Activated B cell treated with CpG ODN at 0.5 μM for 24 hours (primary cell): Measurements from ENCODE around the gene CCDC182. TPM values are rescaled to one million over a fixed set of nuclear protein-coding genes. Genes with fewer than 3 reads are reported as not detected.

Source experiments
- ATAC-seq: fragments of 200-7000 bp; cut with Tn5 transposase; one replicate; pipeline ENCODE4 v1.10.0; 2021; ENCODE audit warnings: low read depth, mild to moderate bottlenecking, moderate library complexity
- CTCF ChIA-PET: fragments of 350-600 bp; sonication (Branson Sonifier 250); formaldehyde crosslinking; loops from one replicate; lab custom pipeline; 2021; ENCODE audit warnings: antibody characterized with exemption; lab: Charles Lee
- POLR2A ChIA-PET: fragments of 350-600 bp; sonication (Branson Sonifier 250); formaldehyde crosslinking; loops from one replicate; lab custom pipeline; 2021; ENCODE audit warnings: antibody characterized with exemption; lab: Charles Lee
- DNase-seq: peaks from one replicate; pipeline ENCODE4 v3.0.0; 2022
- H3K27ac Mint-ChIP-seq: one replicate; pipeline ENCODE4 v1.8.0; 2020; ENCODE audit warnings: mixed read lengths
- H3K27me3 Mint-ChIP-seq: one replicate; pipeline ENCODE4 v1.8.0; 2021; ENCODE audit warnings: mixed read lengths
- H3K36me3 Mint-ChIP-seq: one replicate; pipeline ENCODE4 v1.8.0; 2021; ENCODE audit warnings: low read depth, mixed read lengths
- H3K4me1 Mint-ChIP-seq: one replicate; pipeline ENCODE4 v1.8.0; 2021; ENCODE audit warnings: mixed read lengths
- H3K4me3 Mint-ChIP-seq: one replicate; pipeline ENCODE4 v1.8.0; 2020; ENCODE audit warnings: mild to moderate bottlenecking, mixed read lengths
- H3K9me3 Mint-ChIP-seq: one replicate; pipeline ENCODE4 v1.8.0; 2020; ENCODE audit warnings: mixed read lengths
- CTCF ChIP-seq: fragments of 200-600 bp; IDR thresholded peaks from one replicate; pipeline ENCODE4 v1.8.0; 2022; ENCODE audit warnings: antibody characterized with exemption, mild to moderate bottlenecking
- intact Hi-C: fragments of 100-400 bp; cut with micrococcal nuclease; formaldehyde crosslinking; loops from one replicate; pipeline ENCODE4 v1.15.1; 2024
- total RNA-seq: library from RNA; stranded (reverse); gene quantifications from 2 replicates; pipeline ENCODE4 v1.2.3, GENCODE V29; 2022

The CCDC182 gene
- total RNA-seq, 1 donor from 2014 or later = not detected

- ChIA-PET POLR2A (interaction anchor here (0.6 kb wide), 1 partner anchor 186 kb away, joined by 3 read pairs; no protein-coding TSS in a partner anchor), CTCF (interaction anchor here (1.0 to 3.2 kb wide), 6 partner anchors 8 to 497 kb away, joined by 3 to 34 read pairs (median 4); no protein-coding TSS in a partner anchor)
- no peak for DNase-seq
- Mint-ChIP-seq H3K27me3 (no peaks in the 10 kb centered on the region), H3K9me3 (no peaks in the 10 kb centered on the region), H3K4me3 (no peak overlapping the region), H3K4me1 (peaks cover 25% of the 10 kb centered on the region), H3K27ac (no peak overlapping the region), H3K36me3 (no peaks in the 10 kb centered on the region)
- intact Hi-C loops = loop anchor here (1.0 to 10.0 kb wide), 3 partner anchors 278 to 609 kb away; no protein-coding TSS in a partner anchor
- no peak for ATAC-seq
- TF ChIP-seq CTCF = no peak
Observed at GRCh38 chr17:57740235-57740528, 4.9 kb downstream of the CCDC182 start.

GRCh38 chr17:57739402-57740234 lies 5.5 kb downstream of the CCDC182 start:
- no peak for TF ChIP-seq CTCF
- peaks cover 25% of the 10 kb centered on the region for H3K4me1 Mint-ChIP-seq
- H3K9me3 Mint-ChIP-seq = no peaks in the 10 kb centered on the region
- H3K4me3 Mint-ChIP-seq = no peak overlapping the region
- no peaks in the 10 kb centered on the region for H3K27me3 Mint-ChIP-seq
- ATAC-seq (peak; percentile 58), DNase-seq (no peak)
- no peaks in the 10 kb centered on the region for H3K36me3 Mint-ChIP-seq
- intact Hi-C loops = loop anchor here (1.0 to 10.0 kb wide), 3 partner anchors 277 to 608 kb away; no protein-coding TSS in a partner anchor
- ChIA-PET CTCF (interaction anchor here (1.0 to 3.2 kb wide), 7 partner anchors 9 to 497 kb away, joined by 3 to 34 read pairs (median 3); no protein-coding TSS in a partner anchor), POLR2A (interaction anchor here (0.6 kb wide), 1 partner anchor 186 kb away, joined by 3 read pairs; no protein-coding TSS in a partner anchor)
- no peak overlapping the region for H3K27ac Mint-ChIP-seq

GRCh38 chr17:57737450-57737849 lies 7.6 kb downstream of the CCDC182 start:
- no peak for TF ChIP-seq CTCF

GRCh38 chr17:57735707-57736106 lies 9.4 kb downstream of the CCDC182 start:
- Mint-ChIP-seq H3K27ac (no peak overlapping the region), H3K9me3 (no peaks in the 10 kb centered on the region), H3K27me3 (no peaks in the 10 kb centered on the region), H3K36me3 (no peaks in the 10 kb centered on the region), H3K4me1 (peaks cover 18% of the 10 kb centered on the region), H3K4me3 (no peak overlapping the region)
- ChIA-PET CTCF (interaction anchor here (1.4 to 1.9 kb wide), 3 partner anchors 11 to 493 kb away, joined by 4 to 8 read pairs (median 5); no protein-coding TSS in a partner anchor), POLR2A (no interaction called here)
- DNase-seq (no peak), ATAC-seq (peak; percentile 31)
- TF ChIP-seq CTCF = no peak
- intact Hi-C loops = no loop called here

More at GRCh38 chr17:57737450-57737849, 7.6 kb downstream of the CCDC182 start:
- H3K4me1 Mint-ChIP-seq = peaks cover 18% of the 10 kb centered on the region
- intact Hi-C loops = no loop called here
- H3K27ac Mint-ChIP-seq = no peak overlapping the region
- no peaks in the 10 kb centered on the region for H3K36me3 Mint-ChIP-seq
- no peak overlapping the region for H3K4me3 Mint-ChIP-seq
- H3K27me3 Mint-ChIP-seq = no peaks in the 10 kb centered on the region
- POLR2A ChIA-PET = no interaction called here
- ATAC-seq (no peak), DNase-seq (no peak)
- CTCF ChIA-PET = interaction anchor here (1.2 to 1.9 kb wide), 3 partner anchors 10 to 495 kb away, joined by 3 to 8 read pairs (median 4); no protein-coding TSS in a partner anchor
- no peaks in the 10 kb centered on the region for H3K9me3 Mint-ChIP-seq

- Mint-ChIP-seq H3K36me3 (no peaks in the 10 kb centered on the region), H3K27ac (no peak overlapping the region), H3K9me3 (no peaks in the 10 kb centered on the region), H3K4me3 (no peak overlapping the region), H3K27me3 (no peaks in the 10 kb centered on the region), H3K4me1 (peaks cover 23% of the 10 kb centered on the region)
- ChIA-PET POLR2A (no interaction called here), CTCF (interaction anchor here (1.0 kb wide), 1 partner anchor 492 kb away, joined by 4 read pairs; no protein-coding TSS in a partner anchor)
- intact Hi-C loops = no loop called here
- DNase-seq = no peak
- ATAC-seq = peak; percentile 18
- TF ChIP-seq CTCF = no peak
Observed at GRCh38 chr17:57735230-57735629, 9.9 kb downstream of the CCDC182 start.
